PC-9 (cell line): ENCODE results near the gene RBP5.

Source experiments
- CTCF ChIP-seq: fragments of 200-600 bp; sonication (generic); conservative IDR thresholded peaks from 2 replicates; pipeline ENCODE4 v1.6.1; 2017; ENCODE audit warnings: mixed run types, antibody characterized with exemption, mild to moderate bottlenecking, moderate library complexity
- EZH2 ChIP-seq: fragments of 200-600 bp; sonication (generic); IDR thresholded peaks from 2 replicates; pipeline ENCODE4 v1.8.0; 2017; ENCODE audit warnings: antibody characterized with exemption, low read depth

- TF ChIP-seq CTCF (no peak), EZH2 (no peak)
These were observed 7.4 kb downstream of the RBP5 start for GRCh38 chr12:7121324-7121723.
